Measurements from ENCODE around the gene MLLT10. TPM values are rescaled to one million over a fixed set of nuclear protein-coding genes. Genes with fewer than 3 reads are reported as not detected.

MLLT10 gene
- polyA plus RNA-seq, 6 donors from 2014 or later = 3.8 to 7.3 (median 6.6) TPM

GRCh38 chr10:21496343-21497176 lies 37.5 kb upstream of the MLLT10 start:
- Mint-ChIP-seq H3K4me1 (peaks cover 14 to 24% (median 20%) of the 10 kb centered on the region in 3 donors), H3K36me3 (no peaks in the 10 kb centered on the region), H3K27me3 (peaks cover 55 to 61% (median 60%) of the 10 kb centered on the region in 3 donors), H3K27ac (peak overlapping the region in 1 of 6 donors; percentile 66), H3K9me3 (no peaks in the 10 kb centered on the region), H3K4me3 (peak overlapping the region; percentile 82 to 94 (median 90))
- ATAC-seq (ENCODE audit: low read depth in 2 of 2) (peak; percentile 56 to 59), DNase-seq (peak; percentile 46)

GRCh38 chr10:21497177-21497807 lies 36.7 kb upstream of the MLLT10 start:
- no peak for ATAC-seq (ENCODE audit: low read depth in 2 of 2)
- peaks cover 61 to 69% (median 65%) of the 10 kb centered on the region in 3 donors for H3K27me3 Mint-ChIP-seq
- peaks cover 14 to 24% (median 20%) of the 10 kb centered on the region in 3 donors for H3K4me1 Mint-ChIP-seq
- no peak for DNase-seq
- no peaks in the 10 kb centered on the region for H3K36me3 Mint-ChIP-seq
- peak overlapping the region in 2 of 6 donors; percentile 33 to 37 for H3K27ac Mint-ChIP-seq
- H3K4me3 Mint-ChIP-seq = peak overlapping the region; percentile 25 to 91 (median 76)
- H3K9me3 Mint-ChIP-seq = no peaks in the 10 kb centered on the region

- peaks cover 64 to 70% (median 70%) of the 10 kb centered on the region in 3 donors for H3K27me3 Mint-ChIP-seq
- no peaks in the 10 kb centered on the region for H3K36me3 Mint-ChIP-seq
- ATAC-seq (ENCODE audit: low read depth in 2 of 2) (no peak), DNase-seq (no peak)
- no peak overlapping the region for H3K27ac Mint-ChIP-seq
- peak overlapping the region in 3 of 8 donors; percentile 24 to 91 (median 50) for H3K4me3 Mint-ChIP-seq
- H3K4me1 Mint-ChIP-seq = peaks cover 14 to 24% (median 20%) of the 10 kb centered on the region in 3 donors
- H3K9me3 Mint-ChIP-seq = no peaks in the 10 kb centered on the region
These were observed 35.7 kb upstream of the MLLT10 start for GRCh38 chr10:21498377-21498776.

GRCh38 chr10:21498986-21499385 lies 35.0 kb upstream of the MLLT10 start:
- H3K4me3 Mint-ChIP-seq = peak overlapping the region in 3 of 8 donors; percentile 41 to 65 (median 50)
- H3K36me3 Mint-ChIP-seq = no peaks in the 10 kb centered on the region
- H3K4me1 Mint-ChIP-seq = peaks cover 13 to 19% (median 15%) of the 10 kb centered on the region in 3 donors
- H3K27ac Mint-ChIP-seq = no peak overlapping the region
- no peak for DNase-seq
- no peaks in the 10 kb centered on the region for H3K9me3 Mint-ChIP-seq
- ATAC-seq (ENCODE audit: low read depth in 2 of 2) = no peak
- peaks cover 66 to 70% (median 67%) of the 10 kb centered on the region in 3 donors for H3K27me3 Mint-ChIP-seq

- Mint-ChIP-seq H3K27me3 (peaks cover 63 to 67% (median 67%) of the 10 kb centered on the region in 3 donors), H3K4me3 (peak overlapping the region in 7 of 8 donors; percentile 41 to 66 (median 53)), H3K36me3 (no peaks in the 10 kb centered on the region), H3K27ac (no peak overlapping the region), H3K9me3 (no peaks in the 10 kb centered on the region), H3K4me1 (peaks cover 10 to 16% (median 12%) of the 10 kb centered on the region in 3 donors)
- peak; percentile 14 for DNase-seq
- ATAC-seq (ENCODE audit: low read depth in 2 of 2) = no peak
These were observed 34.1 kb upstream of the MLLT10 start for GRCh38 chr10:21499701-21500577.

GRCh38 chr10:21500578-21500910 lies 33.5 kb upstream of the MLLT10 start:
- no peak overlapping the region for H3K27ac Mint-ChIP-seq
- peak overlapping the region in 7 of 8 donors; percentile 13 to 66 (median 53) for H3K4me3 Mint-ChIP-seq
- no peaks in the 10 kb centered on the region for H3K9me3 Mint-ChIP-seq
- H3K27me3 Mint-ChIP-seq = peaks cover 62 to 63% (median 62%) of the 10 kb centered on the region in 3 donors
- H3K36me3 Mint-ChIP-seq = no peaks in the 10 kb centered on the region
- DNase-seq (no peak), ATAC-seq (ENCODE audit: low read depth in 2 of 2) (no peak)
- peaks cover 4 to 12% (median 10%) of the 10 kb centered on the region in 3 donors for H3K4me1 Mint-ChIP-seq

GRCh38 chr10:21501091-21501490 lies 32.9 kb upstream of the MLLT10 start:
- H3K4me3 Mint-ChIP-seq = peak overlapping the region in 4 of 8 donors; percentile 13 to 42 (median 41)
- ATAC-seq (ENCODE audit: low read depth in 2 of 2) = no peak
- peaks cover 62 to 68% (median 66%) of the 10 kb centered on the region in 3 donors for H3K27me3 Mint-ChIP-seq
- no peak overlapping the region for H3K27ac Mint-ChIP-seq
- peaks cover 4 to 12% (median 9%) of the 10 kb centered on the region in 3 donors for H3K4me1 Mint-ChIP-seq
- no peaks in the 10 kb centered on the region for H3K9me3 Mint-ChIP-seq
- no peak for DNase-seq
- no peaks in the 10 kb centered on the region for H3K36me3 Mint-ChIP-seq

- no peaks in the 10 kb centered on the region for H3K9me3 Mint-ChIP-seq
- H3K27ac Mint-ChIP-seq = no peak overlapping the region
- H3K4me1 Mint-ChIP-seq = peaks cover under 1 to 12% (median 9%) of the 10 kb centered on the region in 3 donors
- ATAC-seq (ENCODE audit: low read depth in 2 of 2) (no peak), DNase-seq (no peak)
- H3K4me3 Mint-ChIP-seq = no peak overlapping the region
- H3K27me3 Mint-ChIP-seq = peaks cover 65 to 74% (median 70%) of the 10 kb centered on the region in 3 donors
- no peaks in the 10 kb centered on the region for H3K36me3 Mint-ChIP-seq
These were observed 32.2 kb upstream of the MLLT10 start for GRCh38 chr10:21501731-21502347.

- Mint-ChIP-seq H3K4me3 (no peak overlapping the region), H3K27me3 (peaks cover 69 to 79% (median 73%) of the 10 kb centered on the region in 3 donors)
- ATAC-seq (ENCODE audit: low read depth in 2 of 2) = no peak
These were observed 31.7 kb upstream of the MLLT10 start for GRCh38 chr10:21502348-21502740.

GRCh38 chr10:21503542-21503941 lies 30.5 kb upstream of the MLLT10 start:
- Mint-ChIP-seq H3K27me3 (peaks cover 63 to 79% (median 75%) of the 10 kb centered on the region in 3 donors), H3K27ac (peak overlapping the region in 1 of 6 donors; percentile 0), H3K36me3 (no peaks in the 10 kb centered on the region), H3K4me1 (peaks cover 0 to 12% (median 9%) of the 10 kb centered on the region in 3 donors), H3K4me3 (no peak overlapping the region), H3K9me3 (no peaks in the 10 kb centered on the region)
- DNase-seq (no peak), ATAC-seq (ENCODE audit: low read depth in 2 of 2) (no peak)

More at GRCh38 chr10:21502348-21502740, 31.7 kb upstream of the MLLT10 start:
- no peak for DNase-seq
- no peaks in the 10 kb centered on the region for H3K9me3 Mint-ChIP-seq
- H3K36me3 Mint-ChIP-seq = no peaks in the 10 kb centered on the region
- H3K4me1 Mint-ChIP-seq = peaks cover 0 to 12% (median 9%) of the 10 kb centered on the region in 3 donors
- no peak overlapping the region for H3K27ac Mint-ChIP-seq

- no peak overlapping the region for H3K27ac Mint-ChIP-seq
- H3K4me3 Mint-ChIP-seq = no peak overlapping the region
- H3K36me3 Mint-ChIP-seq = no peaks in the 10 kb centered on the region
- DNase-seq (no peak), ATAC-seq (ENCODE audit: low read depth in 2 of 2) (no peak)
- H3K4me1 Mint-ChIP-seq = peaks cover 0 to 1% (median 0%) of the 10 kb centered on the region in 3 donors
- peaks cover 52 to 75% (median 70%) of the 10 kb centered on the region in 3 donors for H3K27me3 Mint-ChIP-seq
- no peaks in the 10 kb centered on the region for H3K9me3 Mint-ChIP-seq
These were observed 28.2 kb upstream of the MLLT10 start for GRCh38 chr10:21505711-21506278.

GRCh38 chr10:21506351-21506750 lies 27.7 kb upstream of the MLLT10 start:
- Mint-ChIP-seq H3K9me3 (no peaks in the 10 kb centered on the region), H3K36me3 (no peaks in the 10 kb centered on the region), H3K4me1 (no peaks in the 10 kb centered on the region), H3K27ac (no peak overlapping the region), H3K4me3 (no peak overlapping the region), H3K27me3 (peaks cover 50 to 75% (median 66%) of the 10 kb centered on the region in 3 donors)
- DNase-seq (no peak), ATAC-seq (ENCODE audit: low read depth in 2 of 2) (no peak)

Measured in naive B cell (primary cell).